ENCODE measurements around the gene UQCRQ.

- TF ChIP-seq TSHZ2 (CRISPR knock-in tag; IDR thresholded peaks at IDR 0.05) (no peak), PPARA (CRISPR knock-in tag; IDR thresholded peaks at IDR 0.05; ENCODE audit: borderline replicate concordance) (no peak), ZFP3 (CRISPR knock-in tag; IDR thresholded peaks at IDR 0.05) (no peak), ESRRG (CRISPR knock-in tag; IDR thresholded peaks at IDR 0.05) (no peak), OSR1 (CRISPR knock-in tag; IDR thresholded peaks at IDR 0.05) (no peak), CSRNP3 (CRISPR knock-in tag; IDR thresholded peaks at IDR 0.05) (no peak), ZNF70 (CRISPR knock-in tag; IDR thresholded peaks at IDR 0.05) (no peak), PATZ1 (CRISPR knock-in tag; IDR thresholded peaks at IDR 0.05; ENCODE audit: borderline replicate concordance) (no peak), ZNF8 (CRISPR knock-in tag; IDR thresholded peaks at IDR 0.05) (no peak)
Observed at GRCh38 chr5:132830436-132831094, 35.9 kb upstream of the UQCRQ start, which contains the start of gene SHROOM1.

All from SK-N-SH treated with all-trans-retinoic acid at 6 μM for 48 hours (cell line).